Lower leg skin (tissue), 3 donors: ENCODE data around the gene WAC.
"Not testable (repeated sequence)": the region's sequence is repeated elsewhere in the genome, so short reads cannot be mapped to it uniquely, and the experiment has no call there.

ENCODE experiments used
- CTCF ChIP-seq, 3 donors: fragments of 450-650 bp; IDR thresholded peaks; one replicate each; pipeline ENCODE4 v1.5.1; 2016; ENCODE audit warnings: antibody characterized with exemption in 3 of 3, mild to moderate bottlenecking in 3 of 3, moderate library complexity in 2 of 3
- POLR2A ChIP-seq, 2 donors: fragments of 450-650 bp; IDR thresholded peaks; one replicate each; pipeline ENCODE4 v1.6.1; 2016 to 2017; ENCODE audit warnings: antibody characterized with exemption in 2 of 2, mild to moderate bottlenecking in 1 of 2, moderate library complexity in 1 of 2

GRCh38 chr10:28500203-28500602 lies 32.7 kb upstream of the WAC start:
- not testable (repeated sequence) for TF ChIP-seq CTCF, POLR2A (IDR thresholded peaks at IDR 0.05)
